Right kidney (tissue), 1 donor: Measurements from ENCODE around the gene ELAPOR1.
A peak's percentile ranks its signal among the peaks of the same experiment; 100 is the strongest.

Experiments used
- DNase-seq: peaks from one replicate; pipeline ENCODE4 v3.0.0-alpha.2; 2016

ELAPOR1 gene

DNA sequence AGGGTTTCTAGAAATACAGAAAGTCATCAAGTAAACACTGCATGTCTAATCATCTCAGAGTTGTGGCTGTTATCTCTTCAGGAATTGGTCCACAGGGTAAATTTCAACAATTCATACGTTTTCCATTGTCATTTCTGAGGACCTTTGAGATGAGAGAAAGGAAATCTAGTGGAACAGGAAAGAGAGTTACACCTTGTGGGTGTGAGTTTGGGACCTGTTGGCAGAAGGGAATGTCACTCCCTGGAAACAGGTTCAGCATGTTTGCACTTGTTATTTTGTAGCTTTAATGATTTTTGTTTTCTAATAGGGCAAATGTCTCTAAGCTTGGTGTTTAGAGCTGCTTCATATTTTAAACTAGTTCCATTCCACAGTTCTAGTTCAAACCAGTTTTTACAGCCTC lies 17.8 kb upstream of the ELAPOR1 start:
- no peak for DNase-seq

DNA sequence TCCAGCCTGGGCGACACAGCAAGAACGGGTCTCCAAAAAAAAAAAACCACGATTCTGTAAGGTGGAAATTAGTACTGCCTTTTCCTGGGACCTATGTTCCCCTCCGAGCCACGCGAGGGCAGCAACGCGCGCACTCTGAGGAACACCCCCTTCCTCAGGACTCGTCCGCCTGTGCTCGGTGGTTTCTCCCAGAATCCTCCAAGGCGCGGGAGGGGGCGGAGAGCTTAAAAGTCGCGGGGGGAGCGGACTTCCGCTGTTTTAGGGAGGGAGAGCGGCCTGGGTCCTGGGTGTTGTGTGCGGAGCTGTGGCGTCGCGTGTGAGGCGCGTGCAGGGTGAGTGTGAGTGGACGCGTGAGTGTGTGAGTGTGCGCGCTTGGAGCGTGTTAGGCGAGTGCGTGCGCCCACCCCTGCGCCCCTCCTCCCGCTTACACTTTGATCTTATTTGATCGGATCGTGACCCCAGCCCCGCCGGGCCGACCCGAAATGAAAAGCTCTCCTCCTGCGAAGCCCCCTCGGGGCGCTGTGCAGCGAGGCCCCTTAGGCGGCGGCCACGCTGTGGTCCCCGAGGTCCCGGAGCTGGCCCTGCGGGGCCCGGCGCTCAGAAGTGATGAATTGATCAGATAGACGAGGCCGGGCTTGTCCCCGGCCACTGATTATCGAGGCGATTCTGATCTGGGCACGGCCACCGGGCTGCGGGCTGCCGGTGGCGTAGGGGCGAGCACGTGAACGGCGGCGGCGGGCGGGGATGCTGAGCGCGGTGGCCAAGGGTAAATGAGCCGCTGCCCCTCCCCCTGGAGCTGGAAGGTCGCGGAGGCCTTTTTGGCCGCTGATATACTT lies 13.8 kb upstream of the ELAPOR1 start:
- peak; percentile 93 for DNase-seq

DNA sequence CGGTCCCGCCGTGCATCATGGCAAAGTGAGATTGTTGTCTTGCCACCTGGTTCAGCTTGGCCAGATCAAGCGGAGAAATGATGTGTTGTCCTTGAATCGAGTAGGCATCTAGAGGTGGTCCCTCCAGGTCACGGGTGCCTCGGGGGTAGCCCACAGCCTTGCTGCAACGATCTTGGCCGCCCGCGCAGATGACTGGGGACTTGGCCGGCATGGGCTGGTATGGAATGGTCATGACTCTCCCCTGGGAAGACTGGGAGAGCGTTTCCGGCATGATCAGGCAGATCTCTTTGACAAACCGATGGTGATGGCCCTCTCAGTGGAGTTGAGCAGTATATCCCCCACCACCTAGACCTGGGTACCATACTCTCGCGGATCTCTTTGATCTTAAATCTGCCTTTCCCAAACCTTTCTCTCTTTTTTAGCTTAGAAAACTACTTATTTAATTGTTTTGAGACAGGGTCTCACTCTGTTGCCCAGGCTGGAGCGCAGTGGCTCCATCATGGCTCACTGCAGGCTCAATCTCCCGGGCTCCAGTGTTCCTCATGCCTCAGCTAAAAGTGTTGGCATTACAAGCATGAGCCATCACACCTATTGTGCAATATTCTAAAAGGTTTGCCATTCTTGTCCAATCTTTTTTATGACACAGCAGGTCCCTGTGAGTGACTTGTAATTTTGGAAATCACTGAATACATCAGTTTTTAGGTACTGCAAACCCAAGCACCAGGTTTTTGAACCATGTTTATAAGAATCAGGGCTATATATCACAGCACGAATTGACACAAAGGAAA lies 9.4 kb upstream of the ELAPOR1 start:
- no peak for DNase-seq

DNA sequence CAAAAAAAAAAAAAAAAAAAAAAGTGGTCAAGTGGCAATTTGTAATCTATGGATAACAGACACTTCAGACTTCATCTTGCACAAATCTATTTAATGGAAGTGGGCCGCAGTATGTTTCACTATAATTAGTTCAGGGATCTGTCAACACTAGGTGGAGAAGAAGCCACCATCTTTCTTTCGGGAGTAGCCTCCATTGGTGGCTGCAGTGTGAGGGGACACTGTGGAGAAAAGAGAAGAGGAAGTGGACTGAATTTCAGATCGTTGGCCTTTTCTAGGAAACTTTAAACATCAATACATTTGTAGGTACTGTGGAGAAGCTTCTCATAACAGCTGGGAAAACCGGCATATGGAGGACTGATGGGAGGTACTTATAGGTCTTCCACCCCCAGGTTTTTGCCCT lies 8.0 kb upstream of the ELAPOR1 start:
- DNase-seq = no peak

DNA sequence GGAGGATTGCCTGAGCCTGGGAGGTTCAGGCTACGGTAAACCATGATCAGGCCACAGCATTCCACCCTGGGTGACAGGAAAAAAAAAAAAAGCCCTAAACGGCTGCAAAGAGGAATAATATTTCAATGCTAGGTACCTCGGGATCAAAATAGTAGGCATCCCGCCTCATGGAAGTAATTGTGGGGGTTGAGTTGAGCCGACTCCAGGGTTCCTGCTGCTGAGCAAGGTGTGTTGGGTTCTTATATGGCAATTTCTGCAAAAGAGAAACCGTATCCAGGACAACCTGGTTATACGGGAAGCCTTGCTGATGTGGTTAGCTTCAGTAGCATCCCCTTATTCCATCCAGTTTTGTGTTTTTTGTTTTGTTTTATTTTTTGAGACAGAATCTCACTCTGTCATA lies 6.1 kb upstream of the ELAPOR1 start:
- no peak for DNase-seq

DNA sequence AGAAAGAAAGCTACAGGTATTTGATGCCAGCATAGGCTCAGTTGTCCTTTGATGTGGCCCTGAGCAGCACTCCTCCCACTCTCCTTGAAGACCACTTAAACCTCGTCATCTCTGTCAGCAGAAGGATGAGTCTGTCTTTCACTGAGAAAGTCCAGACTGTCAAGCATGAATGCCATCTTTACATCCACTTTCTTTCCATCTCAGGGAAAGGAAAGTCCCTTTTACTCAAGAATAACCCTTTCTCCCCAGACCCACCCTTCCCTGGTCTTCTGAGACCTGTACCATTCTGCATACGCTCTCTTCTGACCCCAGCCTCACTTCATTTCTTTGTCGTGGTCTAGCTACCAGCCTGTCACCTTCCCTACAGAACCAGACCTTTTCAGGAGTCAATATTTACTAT lies 4.0 kb upstream of the ELAPOR1 start:
- DNase-seq = no peak

DNA sequence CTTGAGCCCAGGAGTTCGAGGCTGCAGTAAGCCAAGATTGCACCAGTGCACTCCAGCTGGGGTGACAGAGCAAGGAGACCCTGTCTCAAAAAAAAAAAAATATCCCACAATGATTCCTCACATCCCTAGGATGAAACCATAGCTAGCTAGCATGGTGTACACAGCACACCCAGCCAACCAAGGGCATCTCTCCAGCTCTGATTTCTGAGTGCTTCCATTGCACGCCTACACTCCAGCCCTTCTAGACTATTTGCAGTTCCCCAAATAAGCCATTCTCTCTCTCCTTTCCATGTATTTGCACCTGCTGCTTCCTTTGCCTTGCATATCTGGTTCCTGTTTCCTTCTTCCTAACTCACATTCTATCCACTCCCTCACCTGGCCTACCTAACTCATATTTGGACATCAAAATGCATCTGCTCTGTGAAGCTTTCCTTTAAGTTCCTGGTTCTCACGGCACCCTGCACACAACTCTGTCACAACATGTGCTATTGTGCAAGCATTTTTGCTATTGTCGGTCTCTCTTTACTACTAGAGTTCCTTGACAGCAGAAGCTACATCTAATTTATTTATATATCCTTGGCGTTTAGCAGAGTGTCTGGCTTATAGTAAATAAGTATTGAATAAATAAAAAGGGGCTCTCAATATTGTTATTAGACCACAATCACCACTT lies 2.4 kb upstream of the ELAPOR1 start:
- no peak for DNase-seq

DNA sequence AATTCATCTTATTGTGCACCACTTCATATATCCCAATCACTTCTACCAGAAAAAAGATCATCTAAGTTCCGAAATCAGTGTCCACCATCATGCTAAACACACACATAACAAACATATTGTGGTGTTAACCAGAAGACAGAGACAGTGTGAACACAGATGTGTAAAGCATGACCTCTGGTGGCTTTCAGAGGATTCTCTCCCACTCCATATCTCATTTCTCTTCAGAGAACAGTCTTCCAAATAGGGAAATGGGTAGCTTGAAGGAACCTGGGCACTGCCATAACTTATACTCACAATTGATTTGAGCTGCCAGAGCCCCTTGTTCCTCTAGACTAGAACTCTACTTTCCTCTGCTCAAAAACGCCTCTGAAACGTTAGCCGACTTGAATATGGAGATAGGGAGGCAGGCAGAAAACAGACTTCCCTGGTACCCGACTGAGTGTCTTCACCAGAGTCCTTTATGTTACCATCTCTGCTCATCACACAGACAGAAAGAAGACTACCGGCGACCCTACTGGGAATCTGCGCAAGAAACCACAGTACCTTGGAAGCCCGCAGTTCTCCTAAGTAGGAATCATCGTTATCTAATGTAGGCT lies 1.8 kb upstream of the ELAPOR1 start:
- DNase-seq = peak; percentile 4

DNA sequence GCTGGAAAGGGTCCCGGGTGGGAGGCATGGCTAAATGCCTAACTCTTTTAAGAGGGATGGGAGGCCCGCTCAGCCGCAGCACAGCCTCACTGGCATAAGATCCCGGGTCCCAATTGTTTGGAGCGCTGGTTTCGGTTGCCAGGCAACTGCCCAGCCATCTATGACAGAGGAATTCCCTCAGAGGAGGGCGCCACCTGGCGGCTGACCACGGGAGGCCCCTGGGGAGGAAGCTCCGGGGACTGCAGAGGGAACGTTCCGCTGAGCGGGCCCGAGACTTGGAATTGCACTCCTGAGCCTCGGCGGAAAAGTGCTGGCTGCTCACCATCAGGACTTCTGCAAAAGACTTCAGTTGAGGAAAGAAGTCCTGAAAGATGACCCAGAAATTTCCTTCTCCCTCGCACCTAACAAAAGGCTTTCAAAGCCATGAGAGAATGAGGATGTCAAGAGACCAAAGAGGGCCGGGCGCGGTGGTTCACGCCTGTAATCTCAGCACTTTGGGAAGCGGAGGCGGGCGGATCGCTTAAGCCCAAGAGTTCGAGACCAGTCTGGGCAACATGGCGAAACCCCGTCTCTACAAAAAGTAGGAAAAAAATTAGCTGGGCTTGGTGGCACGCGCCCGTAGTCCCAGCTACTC lies 1.1 kb upstream of the ELAPOR1 start:
- DNase-seq = peak; percentile 81

DNA sequence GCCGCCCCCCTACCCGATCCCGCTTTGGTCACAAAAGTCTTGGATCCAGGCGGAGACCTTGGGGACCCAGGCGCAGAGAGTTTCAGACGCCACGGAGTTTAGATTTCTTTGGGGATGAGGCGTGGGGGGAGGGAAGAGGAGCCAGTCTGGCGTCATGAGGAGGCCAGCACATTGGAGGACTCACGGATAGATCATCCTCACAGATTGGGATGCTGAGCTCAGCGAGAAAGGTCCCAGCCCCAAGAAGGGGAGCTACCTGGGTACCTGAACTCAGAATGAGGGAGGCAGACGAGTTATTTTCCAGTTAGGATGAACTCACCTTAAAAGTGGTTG lies 393 bp downstream of the ELAPOR1 start:
- no peak for DNase-seq

DNA sequence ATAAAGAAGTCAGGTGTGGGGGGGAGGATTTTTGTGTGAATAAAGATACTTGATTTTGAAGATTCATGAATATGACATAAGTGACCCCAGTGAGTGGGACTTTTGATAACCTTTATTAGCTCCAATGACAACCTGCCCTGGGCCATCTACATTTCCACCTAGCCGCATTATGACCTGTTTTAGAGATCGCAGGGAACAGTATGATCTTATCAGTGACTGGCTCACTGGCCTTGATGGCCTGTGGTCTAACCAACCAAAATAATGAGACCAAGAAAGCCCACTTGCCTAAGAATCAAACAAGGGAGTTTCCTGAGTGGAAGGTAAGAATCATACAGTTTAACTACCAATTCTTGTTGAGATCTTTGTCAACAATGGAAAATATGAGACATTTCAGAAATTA lies 1.8 kb downstream of the ELAPOR1 start:
- DNase-seq = no peak

DNA sequence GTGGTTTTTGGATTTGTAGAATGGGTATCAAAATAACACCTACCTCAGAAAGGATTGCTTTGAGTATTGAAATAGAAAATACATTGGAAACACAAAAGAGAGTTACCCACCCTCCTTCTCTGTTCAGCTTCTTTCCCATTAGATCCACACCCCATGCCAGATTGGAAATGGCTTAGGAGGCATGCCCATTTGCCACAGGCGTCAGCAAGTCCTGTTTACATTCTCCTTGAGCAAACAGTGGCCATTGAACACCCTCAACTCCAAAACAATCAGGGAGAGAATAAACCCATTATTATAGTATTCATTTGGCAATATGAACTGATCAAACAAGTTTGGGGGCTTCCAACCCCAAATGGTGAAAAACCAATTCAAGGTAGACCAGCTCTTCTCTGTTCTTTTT lies 2.4 kb downstream of the ELAPOR1 start:
- no peak for DNase-seq

DNA sequence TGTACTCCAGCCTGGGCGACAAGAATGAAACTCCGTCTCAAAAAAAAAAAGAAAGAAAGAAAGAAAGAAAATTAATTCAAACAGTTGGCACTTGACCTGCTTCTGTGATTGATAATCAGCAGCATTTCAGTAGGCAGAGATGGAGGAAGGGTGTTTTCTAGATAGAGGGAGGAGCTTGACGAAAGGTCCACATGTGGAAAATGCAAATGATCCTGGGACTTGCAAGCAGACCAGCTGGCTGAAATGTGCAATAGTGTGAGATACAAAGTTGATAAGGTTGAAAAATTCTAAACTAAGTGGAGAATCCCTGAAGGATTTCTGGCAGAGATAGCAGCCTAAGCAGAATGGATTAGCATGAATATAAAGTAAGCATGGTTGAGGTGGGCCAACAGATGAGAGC lies 4.2 kb downstream of the ELAPOR1 start:
- no peak for DNase-seq

DNA sequence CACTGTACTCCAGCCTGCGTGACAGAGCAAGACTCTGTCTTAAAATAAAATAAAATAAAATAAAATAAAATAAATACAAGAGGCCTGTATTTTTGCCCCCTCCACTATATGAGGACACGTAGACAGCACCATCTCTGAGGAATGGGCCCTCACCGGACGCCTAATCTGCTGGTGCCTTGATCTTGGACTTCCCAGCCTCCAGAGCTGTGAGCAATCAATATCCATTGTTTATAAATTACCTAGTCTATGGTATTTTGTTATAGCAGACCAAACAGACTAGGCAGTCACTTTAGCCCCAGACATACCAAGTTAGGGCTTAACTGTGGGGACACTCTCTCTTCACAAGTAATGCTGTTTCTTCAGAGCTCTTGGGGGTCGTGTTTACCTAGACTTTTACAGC lies 6.4 kb downstream of the ELAPOR1 start:
- DNase-seq = no peak

DNA sequence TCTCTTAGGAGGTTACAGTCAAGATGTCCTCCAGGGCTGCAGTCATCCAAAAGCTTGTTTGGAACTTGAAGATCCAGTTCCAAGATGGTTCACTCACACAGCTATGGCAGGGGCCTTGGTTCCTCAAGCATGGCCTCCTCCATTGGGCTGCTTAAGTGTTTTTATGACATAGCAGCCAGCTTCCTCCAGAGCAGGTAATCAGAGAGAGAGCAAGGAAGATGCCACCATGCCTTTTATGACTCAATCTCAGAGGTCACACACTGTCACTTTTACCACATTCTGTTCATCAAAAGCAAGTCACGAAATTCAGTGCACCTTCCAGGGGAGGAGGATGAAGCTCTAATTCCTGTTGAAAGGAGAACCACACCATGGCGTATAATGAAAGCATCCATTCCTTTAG lies 17.1 kb downstream of the ELAPOR1 start:
- DNase-seq = no peak

DNA sequence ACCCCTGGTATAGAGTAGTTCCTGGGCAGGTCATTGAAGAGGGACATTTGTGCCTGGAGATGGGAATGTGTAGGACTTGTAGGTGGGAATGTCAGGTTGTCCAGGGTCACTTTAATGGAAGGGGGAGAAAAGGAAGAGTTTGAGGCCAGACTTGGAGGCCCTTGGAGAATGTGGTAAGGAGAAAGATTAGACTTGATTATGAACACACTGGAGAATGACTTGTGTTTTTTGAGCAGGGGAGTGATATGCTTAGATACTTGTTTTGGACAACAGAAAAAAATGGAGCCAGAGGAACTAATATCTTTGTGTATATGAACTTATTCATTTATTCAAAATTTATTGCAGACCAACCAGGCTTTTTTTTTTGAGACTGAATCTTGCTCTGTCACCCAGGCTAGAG lies 17.9 kb downstream of the ELAPOR1 start:
- no peak for DNase-seq

DNA sequence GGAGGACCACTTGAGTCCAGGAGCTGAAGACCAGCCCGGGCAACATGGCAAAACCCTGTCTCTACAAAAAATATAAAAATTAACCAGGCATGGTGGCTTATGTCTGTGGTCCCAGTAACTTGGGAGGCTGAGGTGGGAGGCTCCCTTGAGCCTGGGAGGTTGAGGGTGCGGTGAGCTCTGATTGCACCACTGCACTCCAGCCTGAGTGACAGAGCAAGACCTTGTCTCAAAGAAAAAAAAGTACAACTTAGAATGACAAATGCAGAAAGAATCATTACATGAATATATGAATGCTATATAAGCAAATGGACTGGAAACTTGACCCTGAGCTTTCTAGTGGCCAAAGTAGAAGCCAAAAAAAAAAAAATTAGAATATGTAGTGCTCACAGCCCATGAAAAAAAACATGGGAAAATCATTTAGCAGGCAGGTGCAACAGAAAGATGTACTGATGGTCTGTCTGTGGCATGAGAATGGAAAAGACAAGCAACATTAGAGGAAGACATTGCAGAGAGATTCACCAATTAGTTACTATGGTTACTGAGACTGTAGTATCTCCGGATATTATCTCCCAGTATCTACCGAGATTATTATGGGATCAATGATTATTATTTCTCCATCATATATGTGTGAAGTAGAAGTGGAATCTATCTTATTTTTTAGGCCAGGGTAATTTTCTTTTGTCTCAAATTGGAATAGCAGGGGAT lies 19.2 kb downstream of the ELAPOR1 start:
- no peak for DNase-seq

DNA sequence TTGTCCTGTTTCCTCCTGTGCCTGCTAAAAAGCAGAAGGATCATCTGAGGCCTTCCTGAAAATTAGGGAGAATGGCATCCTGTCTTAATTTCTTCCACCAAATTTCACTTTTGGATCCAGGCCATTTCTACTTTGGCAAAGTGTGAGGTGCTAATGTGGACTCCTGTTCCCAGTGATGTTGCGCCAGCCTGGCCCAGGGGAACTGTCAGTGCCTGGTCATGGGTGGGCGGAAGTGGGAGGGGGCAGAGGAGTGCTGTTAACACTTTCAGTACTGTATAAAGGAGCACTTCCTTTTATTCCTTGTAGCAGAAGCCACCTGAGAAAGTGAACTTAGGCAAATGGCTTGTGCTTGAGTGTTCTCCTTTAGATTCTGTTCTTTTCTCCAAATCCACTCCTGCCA lies 19.9 kb downstream of the ELAPOR1 start:
- DNase-seq = no peak

DNA sequence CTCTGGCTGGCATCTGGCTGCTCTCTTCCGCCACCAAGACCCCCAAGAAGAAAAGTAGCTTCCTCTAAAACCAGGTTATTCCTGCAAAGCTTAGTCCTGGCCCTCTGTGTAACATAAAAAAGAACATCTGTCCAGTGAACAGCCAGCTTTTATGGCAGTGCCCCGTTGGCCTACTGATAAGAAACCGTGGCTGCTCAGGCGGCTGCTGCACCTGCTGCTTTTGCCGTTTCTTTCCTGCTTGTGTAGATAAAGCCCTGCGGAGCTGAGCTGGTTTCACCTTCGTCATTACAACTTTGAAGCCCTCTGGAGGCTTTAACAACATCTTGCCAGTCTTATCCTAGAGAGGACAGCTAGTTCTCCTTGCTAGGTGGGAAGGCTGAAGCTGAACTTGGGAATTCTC lies 20.5 kb downstream of the ELAPOR1 start:
- DNase-seq = peak; percentile 18

DNA sequence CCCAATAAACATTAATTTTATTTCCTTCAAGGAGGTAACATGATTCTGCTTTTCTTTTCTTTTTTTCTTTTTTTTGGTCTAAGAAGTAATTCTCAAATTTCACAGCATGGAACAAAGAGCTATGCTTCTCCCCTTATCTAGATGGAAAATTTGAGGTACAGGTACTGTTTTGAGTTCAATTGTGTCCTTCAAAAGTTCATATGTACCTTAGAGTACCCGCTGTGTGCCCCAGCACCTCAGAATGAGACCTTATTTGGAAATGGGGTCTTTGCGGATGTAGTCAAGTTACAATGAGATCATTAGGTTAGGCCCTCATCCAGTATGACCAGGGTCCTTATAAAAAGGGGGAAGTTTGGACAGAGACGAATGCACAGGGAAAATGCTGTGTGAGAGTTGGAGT lies 22.0 kb downstream of the ELAPOR1 start:
- DNase-seq = no peak

DNA sequence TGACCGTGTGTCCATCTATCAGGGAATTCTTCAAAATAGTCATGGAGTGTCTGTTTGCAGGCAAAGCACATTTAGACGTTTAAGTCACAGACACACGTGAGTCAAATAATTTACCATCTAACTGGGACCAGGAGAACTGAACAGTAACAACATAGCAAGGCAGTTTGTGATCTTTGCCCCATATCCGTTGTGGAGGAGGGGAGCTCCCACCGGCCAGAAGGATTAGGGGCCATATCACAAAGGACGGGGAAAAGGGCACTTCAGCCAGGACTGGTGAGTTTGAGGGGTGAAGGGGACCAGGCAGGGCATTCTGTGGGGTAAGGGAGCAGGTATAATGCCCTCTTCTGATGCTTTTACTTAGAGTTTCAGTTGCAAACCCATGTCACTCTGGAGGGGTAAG lies 22.9 kb downstream of the ELAPOR1 start:
- DNase-seq = no peak

DNA sequence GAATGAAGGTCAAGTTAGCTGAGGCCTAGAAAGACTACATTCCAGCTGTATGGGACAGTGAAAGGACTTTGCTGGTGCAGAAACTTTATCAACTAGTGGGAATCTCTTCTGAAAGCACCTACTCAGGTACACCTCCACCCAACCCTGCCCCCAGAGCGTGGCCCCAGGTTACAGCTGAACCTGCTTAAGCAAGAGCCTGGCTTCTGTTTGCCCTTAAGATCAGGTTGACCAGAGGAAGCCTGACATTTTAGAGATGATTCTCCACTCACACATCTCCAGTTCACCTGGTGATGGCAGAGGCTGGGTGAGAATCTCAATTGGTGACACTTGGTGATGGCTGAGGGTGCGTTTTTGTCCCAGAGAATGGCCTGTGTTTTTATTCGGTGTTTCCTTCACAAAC lies 24.0 kb downstream of the ELAPOR1 start:
- no peak for DNase-seq
